ENCODE results near the gene LMF2.
"Not testable (repeated sequence)": the region's sequence is repeated elsewhere in the genome, so short reads cannot be mapped to it uniquely, and the experiment has no call there.

The LMF2 gene

GRCh38 chr22:50522806-50523438 lies 15.4 kb upstream of the LMF2 start:
- DNase-seq (ENCODE audit: low spot score) (peak; percentile 52), ATAC-seq (ENCODE audit: low read depth) (no peak)
- no peaks in the 10 kb centered on the region for H3K4me1 ChIP-seq (ENCODE audit: insufficient read depth, poor library complexity, severe bottlenecking)
- no peak overlapping the region for H3K27ac ChIP-seq (ENCODE audit: poor library complexity, severe bottlenecking)
- H3K27me3 ChIP-seq (ENCODE audit: insufficient read depth, poor library complexity, severe bottlenecking): no peaks in the 10 kb centered on the region
- peaks cover 18% of the 10 kb centered on the region for H3K36me3 ChIP-seq (ENCODE audit: low read depth)
- H3K4me3 ChIP-seq (ENCODE audit: severe bottlenecking): no peak overlapping the region
- no peaks in the 10 kb centered on the region for H3K9me3 ChIP-seq (ENCODE audit: severe bottlenecking)
- no peak for TF ChIP-seq CTCF (IDR thresholded peaks at IDR 0.05; ENCODE audit: poor library complexity, severe bottlenecking)

- ATAC-seq (ENCODE audit: low read depth): no peak
- H3K27ac ChIP-seq (ENCODE audit: poor library complexity, severe bottlenecking): no peak overlapping the region
These were observed 14.8 kb upstream of the LMF2 start for GRCh38 chr22:50522208-50522805.

GRCh38 chr22:50521710-50522109 lies 14.2 kb upstream of the LMF2 start:
- Histone ChIP-seq H3K9me3 (ENCODE audit: severe bottlenecking) (no peaks in the 10 kb centered on the region), H3K4me1 (ENCODE audit: insufficient read depth, poor library complexity, severe bottlenecking) (no peaks in the 10 kb centered on the region), H3K4me3 (ENCODE audit: severe bottlenecking) (no peak overlapping the region), H3K27ac (ENCODE audit: poor library complexity, severe bottlenecking) (no peak overlapping the region), H3K36me3 (ENCODE audit: low read depth) (peaks cover 29% of the 10 kb centered on the region), H3K27me3 (ENCODE audit: insufficient read depth, poor library complexity, severe bottlenecking) (no peaks in the 10 kb centered on the region)
- no peak for TF ChIP-seq CTCF (IDR thresholded peaks at IDR 0.05; ENCODE audit: poor library complexity, severe bottlenecking)
- no peak for ATAC-seq (ENCODE audit: low read depth)
- no peak for DNase-seq (ENCODE audit: low spot score)

More at GRCh38 chr22:50522208-50522805, 14.8 kb upstream of the LMF2 start:
- Histone ChIP-seq H3K27me3 (ENCODE audit: insufficient read depth, poor library complexity, severe bottlenecking) (no peaks in the 10 kb centered on the region), H3K4me1 (ENCODE audit: insufficient read depth, poor library complexity, severe bottlenecking) (no peaks in the 10 kb centered on the region), H3K9me3 (ENCODE audit: severe bottlenecking) (no peaks in the 10 kb centered on the region), H3K4me3 (ENCODE audit: severe bottlenecking) (no peak overlapping the region), H3K36me3 (ENCODE audit: low read depth) (peaks cover 24% of the 10 kb centered on the region)
- no peak for TF ChIP-seq CTCF (IDR thresholded peaks at IDR 0.05; ENCODE audit: poor library complexity, severe bottlenecking)
- DNase-seq (ENCODE audit: low spot score): no peak

GRCh38 chr22:50520826-50521453 lies 13.4 kb upstream of the LMF2 start:
- ATAC-seq (ENCODE audit: low read depth) (no peak), DNase-seq (ENCODE audit: low spot score) (no peak)
- Histone ChIP-seq H3K4me3 (ENCODE audit: severe bottlenecking) (no peak overlapping the region), H3K4me1 (ENCODE audit: insufficient read depth, poor library complexity, severe bottlenecking) (no peaks in the 10 kb centered on the region), H3K27ac (ENCODE audit: poor library complexity, severe bottlenecking) (no peak overlapping the region), H3K36me3 (ENCODE audit: low read depth) (peaks cover 33% of the 10 kb centered on the region), H3K27me3 (ENCODE audit: insufficient read depth, poor library complexity, severe bottlenecking) (no peaks in the 10 kb centered on the region), H3K9me3 (ENCODE audit: severe bottlenecking) (no peaks in the 10 kb centered on the region)
- TF ChIP-seq CTCF (IDR thresholded peaks at IDR 0.05; ENCODE audit: poor library complexity, severe bottlenecking): no peak

- H3K27ac ChIP-seq (ENCODE audit: poor library complexity, severe bottlenecking); H3K4me3 ChIP-seq (ENCODE audit: severe bottlenecking); H3K9me3 ChIP-seq (ENCODE audit: severe bottlenecking); ATAC-seq (ENCODE audit: low read depth); H3K27me3 ChIP-seq (ENCODE audit: insufficient read depth, poor library complexity, severe bottlenecking); DNase-seq (ENCODE audit: low spot score); H3K4me1 ChIP-seq (ENCODE audit: insufficient read depth, poor library complexity, severe bottlenecking): not testable (repeated sequence)
- H3K36me3 ChIP-seq (ENCODE audit: low read depth): peaks cover 33% of the 10 kb centered on the region
These were observed 12.7 kb upstream of the LMF2 start for GRCh38 chr22:50520184-50520583.
